Keratinocyte (primary cell): ENCODE results near the gene SLC22A14. TPM values are rescaled to one million over a fixed set of nuclear protein-coding genes. Genes with fewer than 3 reads are reported as not detected.

ENCODE experiments used
- DNase-seq: peaks from one replicate; pipeline ENCODE4 v3.0.0-alpha.2; 2011; ENCODE audit warnings: low read depth, missing footprints, low spot score
- FAIRE-seq: peaks from 2 replicates; lab custom pipeline; 2011; peaks lifted over from hg19 to GRCh38; lab: Jason Lieb, UNC
- H2AFZ ChIP-seq: 2 replicates; pipeline ENCODE4 v1.6.0; 2012; ENCODE audit warnings: low read length, control low read depth, inconsistent platforms; ENCODE audit not compliant: control insufficient read depth
- H3K27ac ChIP-seq: 2 replicates; pipeline ENCODE4 v1.5.1; 2011; ENCODE audit warnings: low read length; ENCODE audit not compliant: control insufficient read depth, insufficient read depth
- H3K27me3 ChIP-seq: 3 replicates; pipeline ENCODE4 v1.6.0; 2011; ENCODE audit warnings: low read length; ENCODE audit not compliant: control insufficient read depth, insufficient read depth; ENCODE audit errors: extremely low read depth
- H3K36me3 ChIP-seq, 2 experiments: 2 replicates in 1 of 2; 3 replicates in 1 of 2; pipeline ENCODE4 v1.5.1; 2011; ENCODE audit warnings: low read length in 2 of 2, mild to moderate bottlenecking in 1 of 2; ENCODE audit not compliant: control insufficient read depth in 2 of 2, insufficient read depth in 2 of 2; ENCODE audit errors: extremely low read depth in 1 of 2
- H3K4me1 ChIP-seq: 3 replicates; pipeline ENCODE4 v1.5.1; 2011; ENCODE audit warnings: low read length; ENCODE audit not compliant: control insufficient read depth, insufficient read depth; ENCODE audit errors: extremely low read depth
- H3K4me2 ChIP-seq: 3 replicates; pipeline ENCODE4 v1.6.0; 2011; ENCODE audit warnings: low read depth, low read length; ENCODE audit not compliant: control insufficient read depth, insufficient read depth; ENCODE audit errors: extremely low read depth
- H3K4me3 ChIP-seq, 3 experiments: fragments of 200-600 bp in 1 of 3; sonication (generic) in 1 of 3; 2 replicates in 2 of 3; 3 replicates in 1 of 3; pipeline ENCODE4 v1.5.1; 2011 to 2016; ENCODE audit warnings: low read length in 3 of 3, mild to moderate bottlenecking in 3 of 3, control low read depth in 2 of 3, inconsistent platforms in 1 of 3, low read depth in 1 of 3, mixed read lengths in 1 of 3, mixed run types in 1 of 3, moderate library complexity in 1 of 3; ENCODE audit not compliant: control insufficient read depth in 2 of 3, insufficient read depth in 2 of 3; ENCODE audit errors: extremely low read depth in 1 of 3
- H3K79me2 ChIP-seq: 2 replicates; pipeline ENCODE4 v1.6.0; 2012; ENCODE audit warnings: low read length; ENCODE audit not compliant: control insufficient read depth, insufficient read depth
- H3K9ac ChIP-seq: 3 replicates; pipeline ENCODE4 v1.6.0; 2011; ENCODE audit warnings: low read length; ENCODE audit not compliant: control insufficient read depth, insufficient read depth; ENCODE audit errors: extremely low read depth
- H3K9me1 ChIP-seq: 3 replicates; pipeline ENCODE4 v1.6.0; 2011; ENCODE audit warnings: low read length; ENCODE audit not compliant: control insufficient read depth, insufficient read depth; ENCODE audit errors: extremely low read depth
- H3K9me3 ChIP-seq: 2 replicates; pipeline ENCODE4 v1.5.1; 2012; ENCODE audit warnings: low read depth, low read length; ENCODE audit not compliant: control insufficient read depth
- H4K20me1 ChIP-seq: 3 replicates; pipeline ENCODE4 v1.6.0; 2011; ENCODE audit warnings: low read length; ENCODE audit not compliant: control insufficient read depth, insufficient read depth; ENCODE audit errors: extremely low read depth
- EZH2 ChIP-seq: IDR thresholded peaks from one replicate; pipeline ENCODE4 v1.6.1; 2012; ENCODE audit warnings: inconsistent platforms, mild to moderate bottlenecking, low read length, moderate library complexity
- dilution Hi-C: fragments of 300-500 bp; cut with MboI; formaldehyde crosslinking; loops from one replicate; pipeline ENCODE4 v1.7.0; 2020; ENCODE audit warnings: low sequenced_read_pairs; ENCODE audit not compliant: extremely low pct_ligation_motif_present
- polyA plus RNA-seq, 5 experiments: library from polyadenylated mRNA; depleted of rRNA in 3 of 5; stranded (reverse) in 3 of 5; stranded (forward) in 1 of 5; unstranded in 1 of 5; fragments of >200 nt; gene quantifications; 1 replicate in 1 of 5; 2 replicates in 3 of 5; 3 replicates in 1 of 5; pipeline versions ENCODE4 v1.2.1 to v1.2.3, GENCODE V29; 2011 to 2012; ENCODE audit warnings: missing spikeins in 2 of 5, low read depth in 1 of 5, low replicate concordance in 1 of 5
- TF ChIP-seq, protein P1 (sequence below), 3 experiments: IDR thresholded peaks in 1 of 3; conservative IDR thresholded peaks in 1 of 3; optimal IDR thresholded peaks in 1 of 3; 2 replicates in 2 of 3; 3 replicates in 1 of 3; pipeline versions ENCODE3 to v1.5.1; 2011; ENCODE audit warnings: low read length in 3 of 3, mild to moderate bottlenecking in 3 of 3, moderate library complexity in 2 of 3, control low read depth in 1 of 3, inconsistent platforms in 1 of 3; ENCODE audit not compliant: insufficient read depth in 2 of 3; ENCODE audit errors: extremely low read depth in 1 of 3

Gene SLC22A14
- polyA plus RNA-seq, 1 donor (not counting 4 experiments of a cell fraction or from before 2014, with no cell fraction given), result 0.20 TPM

DNA sequence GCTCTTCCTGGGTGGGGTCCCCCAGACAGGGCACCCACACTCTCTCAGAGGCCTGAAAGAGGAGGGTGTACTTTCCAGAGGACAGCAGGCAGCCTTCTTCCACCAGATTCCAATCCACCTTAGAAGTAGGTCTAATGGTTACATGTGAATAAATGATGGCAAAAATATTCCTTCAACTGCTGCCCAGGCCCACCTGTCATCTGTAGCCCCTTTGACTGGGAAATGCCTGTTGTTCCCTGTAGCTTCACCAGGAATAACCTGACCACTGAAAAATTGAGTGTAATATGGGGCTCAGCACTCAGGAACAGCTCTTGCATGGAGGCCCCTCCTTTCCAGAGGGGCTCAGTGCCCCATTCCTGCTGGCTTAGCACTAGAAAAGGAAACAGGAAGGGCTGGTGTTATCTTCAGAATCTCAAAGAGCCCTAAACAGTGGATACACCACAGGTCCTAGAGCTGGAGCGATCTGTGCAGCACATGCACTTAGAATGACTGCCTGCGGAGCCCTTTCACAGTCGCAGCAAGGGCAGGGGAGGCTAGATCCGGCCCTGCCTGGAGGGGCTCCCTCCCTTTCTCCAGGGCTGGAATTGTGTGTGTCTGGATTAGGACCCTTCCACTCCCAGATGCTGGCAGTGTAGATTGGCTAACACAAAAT, 32.1 kb downstream of the SLC22A14 start:
- peaks cover 4% of the 10 kb centered on the region for H3K27me3 ChIP-seq
- no peak overlapping the region for H2AFZ ChIP-seq
- no peaks in the 10 kb centered on the region for H3K9me1 ChIP-seq
- no peak overlapping the region for H3K4me3 ChIP-seq
- FAIRE-seq, result no peak
- no peaks in the 10 kb centered on the region for H3K4me1 ChIP-seq
- H3K36me3 ChIP-seq, result peaks cover 0 to 1% of the 10 kb centered on the region in 2 experiments
- H3K79me2 ChIP-seq, result no peaks in the 10 kb centered on the region
- no peak overlapping the region for H3K9ac ChIP-seq
- H3K27ac ChIP-seq, result no peak overlapping the region
- no peak for DNase-seq
- dilution Hi-C loops, result no loop called here
- no peaks in the 10 kb centered on the region for H3K9me3 ChIP-seq
- no peak for TF ChIP-seq EZH2
- TF ChIP-seq, protein P1, sequence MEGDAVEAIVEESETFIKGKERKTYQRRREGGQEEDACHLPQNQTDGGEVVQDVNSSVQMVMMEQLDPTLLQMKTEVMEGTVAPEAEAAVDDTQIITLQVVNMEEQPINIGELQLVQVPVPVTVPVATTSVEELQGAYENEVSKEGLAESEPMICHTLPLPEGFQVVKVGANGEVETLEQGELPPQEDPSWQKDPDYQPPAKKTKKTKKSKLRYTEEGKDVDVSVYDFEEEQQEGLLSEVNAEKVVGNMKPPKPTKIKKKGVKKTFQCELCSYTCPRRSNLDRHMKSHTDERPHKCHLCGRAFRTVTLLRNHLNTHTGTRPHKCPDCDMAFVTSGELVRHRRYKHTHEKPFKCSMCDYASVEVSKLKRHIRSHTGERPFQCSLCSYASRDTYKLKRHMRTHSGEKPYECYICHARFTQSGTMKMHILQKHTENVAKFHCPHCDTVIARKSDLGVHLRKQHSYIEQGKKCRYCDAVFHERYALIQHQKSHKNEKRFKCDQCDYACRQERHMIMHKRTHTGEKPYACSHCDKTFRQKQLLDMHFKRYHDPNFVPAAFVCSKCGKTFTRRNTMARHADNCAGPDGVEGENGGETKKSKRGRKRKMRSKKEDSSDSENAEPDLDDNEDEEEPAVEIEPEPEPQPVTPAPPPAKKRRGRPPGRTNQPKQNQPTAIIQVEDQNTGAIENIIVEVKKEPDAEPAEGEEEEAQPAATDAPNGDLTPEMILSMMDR (optimal IDR thresholded peaks at IDR 0.05 in 1 of 3, IDR thresholded peaks at IDR 0.05 in 1 of 3, conservative IDR thresholded peaks at IDR 0.05 in 1 of 3; ENCODE audit: extremely low read depth in 1 of 3, insufficient read depth in 2 of 3, low read length in 3 of 3), result no peak
- H4K20me1 ChIP-seq, result no peaks in the 10 kb centered on the region
- no peak overlapping the region for H3K4me2 ChIP-seq

- Histone ChIP-seq H3K9me3 (no peaks in the 10 kb centered on the region), H4K20me1 (no peaks in the 10 kb centered on the region), H3K79me2 (no peaks in the 10 kb centered on the region), H3K4me1 (no peaks in the 10 kb centered on the region), H2AFZ (no peak overlapping the region), H3K27ac (no peak overlapping the region), H3K36me3 (peaks cover 0 to 1% of the 10 kb centered on the region in 2 experiments), H3K27me3 (peaks cover 4% of the 10 kb centered on the region), H3K9me1 (no peaks in the 10 kb centered on the region), H3K4me2 (no peak overlapping the region), H3K4me3 (no peak overlapping the region), H3K9ac (no peak overlapping the region)
- DNase-seq (no peak), FAIRE-seq (no peak)
- dilution Hi-C loops, result no loop called here
- TF ChIP-seq, protein P1 (optimal IDR thresholded peaks at IDR 0.05 in 1 of 3, IDR thresholded peaks at IDR 0.05 in 1 of 3, conservative IDR thresholded peaks at IDR 0.05 in 1 of 3; ENCODE audit: extremely low read depth in 1 of 3, insufficient read depth in 2 of 3, low read length in 3 of 3), result no peak
- no peak for TF ChIP-seq EZH2
Observed at GRCh38 chr3:38314764-38315487, 32.8 kb downstream of the SLC22A14 start.
